B cell (primary cell): ENCODE data around the gene PLCD3. TPM values are rescaled to one million over a fixed set of nuclear protein-coding genes. Genes with fewer than 3 reads are reported as not detected.
"Not testable (repeated sequence)": the region's sequence is repeated elsewhere in the genome, so short reads cannot be mapped to it uniquely, and the experiment has no call there.

Experiments
- ATAC-seq: fragments of 200-7000 bp; cut with Tn5 transposase; one replicate; pipeline ENCODE4 v1.10.0; 2021; ENCODE audit warnings: low read depth, mild to moderate bottlenecking, moderate number of reproducible peaks, moderate library complexity
- CTCF ChIA-PET: fragments of 350-600 bp; sonication (Branson Sonifier 250); formaldehyde crosslinking; loops from one replicate; lab custom pipeline; 2021; ENCODE audit warnings: antibody characterized with exemption, inconsistent platforms; lab: Charles Lee
- POLR2A ChIA-PET: fragments of 350-600 bp; sonication (Branson Sonifier 250); formaldehyde crosslinking; loops from one replicate; lab custom pipeline; 2021; ENCODE audit warnings: antibody characterized with exemption; lab: Charles Lee
- DNase-seq: peaks from one replicate; pipeline ENCODE4 v3.0.0; 2013
- H2AFZ ChIP-seq: 2 replicates; pipeline ENCODE4 v1.6.1; 2012; ENCODE audit warnings: mild to moderate bottlenecking, low read depth, low read length; ENCODE audit not compliant: insufficient read depth, poor library complexity, severe bottlenecking
- H3K27ac ChIP-seq, 2 donors: 1 replicate in 1 of 2; 2 replicates in 1 of 2; pipeline ENCODE4 v1.5.1; 2012 to 2013; ENCODE audit warnings: low read length in 2 of 2, mild to moderate bottlenecking in 2 of 2, moderate library complexity in 1 of 2
- H3K27me3 ChIP-seq, 4 experiments: fragments of 200-600 bp in 1 of 4; sonication (generic) in 1 of 4; replicated peaks in 1 of 4; 1 replicate in 2 of 4; 2 replicates in 2 of 4; pipeline versions ENCODE4 v1.6.1 to v1.7.0; 2013 to 2016; ENCODE audit warnings: low read length in 3 of 4, mild to moderate bottlenecking in 2 of 4, mixed read lengths in 1 of 4, moderate library complexity in 1 of 4; ENCODE audit not compliant: insufficient read depth in 4 of 4, control insufficient read depth in 3 of 4; ENCODE audit errors: control extremely low read depth in 1 of 4
- H3K36me3 ChIP-seq, 2 experiments: replicated peaks in 1 of 2; 1 replicate in 1 of 2; 2 replicates in 1 of 2; pipeline versions ENCODE4 v1.6.1 to v1.7.1; 2013; ENCODE audit warnings: low read length in 1 of 2; ENCODE audit not compliant: insufficient read depth in 2 of 2, control insufficient read depth in 1 of 2; ENCODE audit errors: control extremely low read depth in 1 of 2, extremely low read depth in 1 of 2
- H3K4me1 ChIP-seq, 2 donors: fragments of 200-600 bp in 1 of 2; sonication (generic) in 1 of 2; 1 replicate in 1 of 2; 2 replicates in 1 of 2; pipeline versions ENCODE4 v1.5.1 to v1.6.1; 2013 to 2017; ENCODE audit warnings: low read length in 2 of 2; ENCODE audit not compliant: control insufficient read depth in 2 of 2, insufficient read depth in 2 of 2
- H3K4me2 ChIP-seq: replicated peaks from 2 replicates; pipeline ENCODE3; 2012; ENCODE audit warnings: mild to moderate bottlenecking, low read depth, low read length; ENCODE audit not compliant: poor library complexity, severe bottlenecking
- H3K4me3 ChIP-seq, 5 experiments: fragments of 200-600 bp in 1 of 5; sonication (generic) in 1 of 5; 1 replicate in 3 of 5; 2 replicates in 2 of 5; pipeline versions ENCODE4 v1.5.1 to v1.7.0; 2011 to 2016; ENCODE audit warnings: low read length in 4 of 5, mild to moderate bottlenecking in 4 of 5, low read depth in 2 of 5, control low read depth in 1 of 5, moderate library complexity in 1 of 5; ENCODE audit not compliant: insufficient read depth in 1 of 5; ENCODE audit errors: control extremely low read depth in 1 of 5, extremely low read depth in 1 of 5
- H3K79me2 ChIP-seq: fragments of 200-600 bp; sonication (generic); one replicate; pipeline ENCODE4 v1.6.0; 2016; ENCODE audit warnings: low read length; ENCODE audit not compliant: control insufficient read depth, insufficient read depth
- H3K9ac ChIP-seq: fragments of 200-600 bp; sonication (generic); 2 replicates; pipeline ENCODE4 v1.6.1; 2017; ENCODE audit warnings: mild to moderate bottlenecking, low read length, moderate library complexity
- H3K9me3 ChIP-seq, 3 donors: one replicate each; pipeline versions ENCODE4 v1.6.1 to v1.7.1; 2013; ENCODE audit warnings: low read length in 2 of 3; ENCODE audit not compliant: control insufficient read depth in 2 of 3, insufficient read depth in 1 of 3; ENCODE audit errors: control extremely low read depth in 1 of 3
- H4K20me1 ChIP-seq: 2 replicates; pipeline ENCODE4 v1.6.0; 2012; ENCODE audit warnings: mild to moderate bottlenecking, low read length; ENCODE audit not compliant: insufficient read depth, control insufficient read depth, poor library complexity, severe bottlenecking
- H3K27ac Mint-ChIP-seq: one replicate; pipeline ENCODE4 v1.8.0; 2021; ENCODE audit warnings: mixed read lengths
- H3K27me3 Mint-ChIP-seq: one replicate; pipeline ENCODE4 v1.8.0; 2021; ENCODE audit warnings: mixed read lengths
- H3K4me1 Mint-ChIP-seq: one replicate; pipeline ENCODE4 v1.8.0; 2021; ENCODE audit warnings: mixed read lengths
- H3K4me3 Mint-ChIP-seq: one replicate; pipeline ENCODE4 v1.8.0; 2021; ENCODE audit warnings: mixed read lengths
- H3K9me3 Mint-ChIP-seq: one replicate; pipeline ENCODE4 v1.8.0; 2022; ENCODE audit warnings: mixed read lengths; ENCODE audit not compliant: insufficient read depth
- EZH2 ChIP-seq: IDR thresholded peaks from 2 replicates; pipeline ENCODE4 v1.6.1; 2012; ENCODE audit warnings: borderline replicate concordance, low read depth, mild to moderate bottlenecking, moderate library complexity, low read length; ENCODE audit not compliant: insufficient read depth, poor library complexity, severe bottlenecking
- WGBS: methylation state at CpG from one replicate; pipeline ENCODE4 v1.1.5; 2013; ENCODE audit warnings: missing lambda C conversion rate; ENCODE audit not compliant: insufficient coverage; 5-methylcytosine and 5-hydroxymethylcytosine counted together
- intact Hi-C: fragments of 100-400 bp; cut with micrococcal nuclease; formaldehyde crosslinking; loops from one replicate; pipeline ENCODE4 v1.10.0; 2022
- polyA plus RNA-seq: library from polyadenylated mRNA; depleted of rRNA; stranded (reverse); fragments of >200 nt; gene quantifications from 2 replicates; pipeline ENCODE4 v1.2.3, GENCODE V29; 2012
- total RNA-seq, 2 donors: library from RNA; stranded (reverse); fragments of 120-200 nt in 1 of 2; gene quantifications; 1 replicate in 1 of 2; 2 replicates in 1 of 2; pipeline versions ENCODE4 v1.2.3 to v1.2.4, GENCODE V29; 2013 to 2022
- TF ChIP-seq, protein P1 (sequence below): fragments of 200-600 bp; IDR thresholded peaks from one replicate; pipeline ENCODE4 v1.8.0; 2022; ENCODE audit warnings: antibody characterized with exemption, mild to moderate bottlenecking

The PLCD3 gene
- total and polyA plus RNA-seq, 2 donors (not counting 1 experiment from before 2014, with no cell fraction given): 0.54 to 2.2 TPM

DNA sequence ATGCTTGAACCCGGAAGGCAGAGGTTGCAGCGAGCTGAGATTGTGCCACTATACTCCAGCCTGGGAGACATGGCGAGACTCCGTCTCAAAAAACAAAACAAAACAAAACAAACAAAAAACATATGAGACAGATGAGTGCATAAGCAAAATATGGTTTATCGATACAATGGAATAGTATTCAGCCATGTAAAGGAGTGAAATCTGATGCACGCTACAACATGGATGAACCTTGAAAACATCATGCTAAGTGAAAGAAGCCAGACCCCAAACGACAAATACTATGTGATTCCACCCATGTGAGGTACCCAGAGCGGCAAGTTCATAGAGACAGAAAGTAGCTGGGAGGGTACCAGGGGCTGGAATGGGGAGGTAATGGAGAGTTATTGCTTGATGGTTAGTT is 6.8 kb downstream of the PLCD3 start:
- H3K36me3 ChIP-seq: no peaks in the 10 kb centered on the region
- no peak overlapping the region for H3K4me3 ChIP-seq
- H3K9ac ChIP-seq: no peak overlapping the region
- peaks cover 0 to 5% (median 2%) of the 10 kb centered on the region in 4 experiments for H3K27me3 ChIP-seq
- ChIA-PET POLR2A (interaction anchor here (1.2 kb wide), 1 partner anchor 10 kb away, joined by 4 read pairs; the partner anchor contains the start of gene ACBD4), CTCF (no interaction called here)
- H3K4me1 Mint-ChIP-seq: no peaks in the 10 kb centered on the region
- no peak overlapping the region for H3K27ac ChIP-seq
- H3K79me2 ChIP-seq: no peaks in the 10 kb centered on the region
- H3K9me3 Mint-ChIP-seq: no peaks in the 10 kb centered on the region
- no peak overlapping the region for H3K27ac Mint-ChIP-seq
- intact Hi-C loops: no loop called here
- no peaks in the 10 kb centered on the region for H4K20me1 ChIP-seq
- no peaks in the 10 kb centered on the region for H3K9me3 ChIP-seq
- DNase-seq (no peak), ATAC-seq (no peak)
- H3K4me2 ChIP-seq: no peak overlapping the region
- H2AFZ ChIP-seq: no peak overlapping the region
- TF ChIP-seq, protein P1, sequence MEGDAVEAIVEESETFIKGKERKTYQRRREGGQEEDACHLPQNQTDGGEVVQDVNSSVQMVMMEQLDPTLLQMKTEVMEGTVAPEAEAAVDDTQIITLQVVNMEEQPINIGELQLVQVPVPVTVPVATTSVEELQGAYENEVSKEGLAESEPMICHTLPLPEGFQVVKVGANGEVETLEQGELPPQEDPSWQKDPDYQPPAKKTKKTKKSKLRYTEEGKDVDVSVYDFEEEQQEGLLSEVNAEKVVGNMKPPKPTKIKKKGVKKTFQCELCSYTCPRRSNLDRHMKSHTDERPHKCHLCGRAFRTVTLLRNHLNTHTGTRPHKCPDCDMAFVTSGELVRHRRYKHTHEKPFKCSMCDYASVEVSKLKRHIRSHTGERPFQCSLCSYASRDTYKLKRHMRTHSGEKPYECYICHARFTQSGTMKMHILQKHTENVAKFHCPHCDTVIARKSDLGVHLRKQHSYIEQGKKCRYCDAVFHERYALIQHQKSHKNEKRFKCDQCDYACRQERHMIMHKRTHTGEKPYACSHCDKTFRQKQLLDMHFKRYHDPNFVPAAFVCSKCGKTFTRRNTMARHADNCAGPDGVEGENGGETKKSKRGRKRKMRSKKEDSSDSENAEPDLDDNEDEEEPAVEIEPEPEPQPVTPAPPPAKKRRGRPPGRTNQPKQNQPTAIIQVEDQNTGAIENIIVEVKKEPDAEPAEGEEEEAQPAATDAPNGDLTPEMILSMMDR: no peak
- no peak for TF ChIP-seq EZH2
- no peaks in the 10 kb centered on the region for H3K4me1 ChIP-seq
- no peak overlapping the region for H3K4me3 Mint-ChIP-seq
- 100% methylated on average over 5 of the region's 8 CpGs for WGBS
- no peaks in the 10 kb centered on the region for H3K27me3 Mint-ChIP-seq

DNA sequence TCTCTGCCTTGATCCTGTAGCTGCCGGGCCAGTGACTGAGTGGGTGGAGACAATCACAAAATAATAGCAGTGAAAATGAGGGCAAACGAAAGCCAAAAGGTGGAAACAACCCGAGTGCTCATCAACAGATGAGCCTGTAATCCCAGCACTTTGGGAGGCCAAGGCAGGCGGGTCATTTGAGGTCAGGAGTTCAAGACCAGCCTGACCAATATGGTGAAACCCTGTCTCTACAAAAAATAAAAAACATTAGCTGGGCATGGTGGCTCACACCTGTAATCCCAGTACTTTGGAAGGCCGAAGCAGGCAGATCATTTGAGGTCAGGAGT is 7.6 kb downstream of the PLCD3 start:
- H3K9me3 Mint-ChIP-seq, H3K4me2 ChIP-seq, H3K27me3 Mint-ChIP-seq, H2AFZ ChIP-seq, CTCF ChIA-PET, H3K27me3 ChIP-seq, intact Hi-C loops, ATAC-seq, H4K20me1 ChIP-seq, H3K36me3 ChIP-seq, H3K4me1 Mint-ChIP-seq, H3K27ac ChIP-seq, H3K4me3 Mint-ChIP-seq, H3K27ac Mint-ChIP-seq, DNase-seq, H3K9me3 ChIP-seq, H3K4me1 ChIP-seq, H3K79me2 ChIP-seq, H3K9ac ChIP-seq, H3K4me3 ChIP-seq: not testable (repeated sequence)
- WGBS: 82% methylated on average over 5 of the region's 5 CpGs
- POLR2A ChIA-PET: interaction anchor here (1.2 kb wide), 1 partner anchor 10 kb away, joined by 4 read pairs; the partner anchor contains the start of gene ACBD4
